Loucy (cell line): Measurements from ENCODE around the gene HOXB3.

Source experiments
- H2AFZ ChIP-seq: fragments of 200-600 bp; sonication (generic); 2 replicates; pipeline ENCODE4 v1.6.0; 2016; ENCODE audit warnings: antibody characterized with exemption, mild to moderate bottlenecking, low read length, moderate library complexity
- H3F3A ChIP-seq: fragments of 200-600 bp; 2 replicates; pipeline ENCODE4 v1.6.0; 2016; ENCODE audit warnings: antibody characterized with exemption, low read depth, mild to moderate bottlenecking
- H3K27me3 ChIP-seq: fragments of 200-600 bp; sonication (generic); 2 replicates; pipeline ENCODE4 v1.6.1; 2014; ENCODE audit warnings: low read length, mild to moderate bottlenecking; ENCODE audit not compliant: insufficient read depth, poor library complexity, severe bottlenecking
- H3K36me3 ChIP-seq: fragments of 200-600 bp; sonication (generic); 2 replicates; pipeline ENCODE4 v1.6.1; 2016; ENCODE audit warnings: low read length; ENCODE audit not compliant: insufficient read depth
- H3K4me1 ChIP-seq: fragments of 200-600 bp; sonication (generic); 2 replicates; pipeline ENCODE4 v1.5.1; 2014; ENCODE audit warnings: low read length, mild to moderate bottlenecking; ENCODE audit not compliant: insufficient read depth, poor library complexity, severe bottlenecking
- H3K4me2 ChIP-seq: fragments of 200-600 bp; sonication (generic); 2 replicates; pipeline ENCODE4 v1.6.0; 2014; ENCODE audit warnings: antibody characterized with exemption, low read length, low read depth, mild to moderate bottlenecking; ENCODE audit not compliant: poor library complexity, severe bottlenecking
- H3K4me3 ChIP-seq: fragments of 200-600 bp; sonication (generic); 2 replicates; pipeline ENCODE4 v1.5.1; 2014; ENCODE audit warnings: low read length, mild to moderate bottlenecking, mixed read lengths; ENCODE audit not compliant: poor library complexity, severe bottlenecking
- H3K79me2 ChIP-seq: fragments of 200-600 bp; sonication (generic); 2 replicates; pipeline ENCODE4 v1.6.1; 2014; ENCODE audit warnings: low read length; ENCODE audit not compliant: insufficient read depth
- H3K9ac ChIP-seq: fragments of 200-600 bp; sonication (generic); 2 replicates; pipeline ENCODE4 v1.6.0; 2014; ENCODE audit warnings: mild to moderate bottlenecking, low read depth, low read length, moderate library complexity; ENCODE audit not compliant: poor library complexity, severe bottlenecking
- H3K9me2 ChIP-seq: fragments of 200-600 bp; sonication (generic); replicated peaks from 2 replicates; pipeline ENCODE4 v1.6.1; 2016; ENCODE audit warnings: low read depth, low read length, mixed read lengths
- H3K9me3 ChIP-seq: fragments of 200-600 bp; sonication (generic); 2 replicates; pipeline ENCODE4 v1.6.1; 2014; ENCODE audit warnings: mild to moderate bottlenecking, antibody characterized with exemption, low read length, low read depth; ENCODE audit not compliant: insufficient read depth
- H4K20me1 ChIP-seq: fragments of 200-600 bp; sonication (generic); 2 replicates; pipeline ENCODE4 v1.6.0; 2014; ENCODE audit warnings: antibody characterized with exemption, low read length, mild to moderate bottlenecking; ENCODE audit not compliant: insufficient read depth, poor library complexity, severe bottlenecking
- CTCF ChIP-seq: fragments of 200-600 bp; sonication (generic); conservative IDR thresholded peaks from 2 replicates; pipeline ENCODE4 v1.5.1; 2014; ENCODE audit warnings: mild to moderate bottlenecking, antibody characterized with exemption, low read length
- EZH2phosphoT487 ChIP-seq: fragments of 200-600 bp; IDR thresholded peaks from 2 replicates; pipeline ENCODE4 v1.6.1; 2018; ENCODE audit warnings: antibody characterized with exemption, mild to moderate bottlenecking, moderate library complexity, borderline replicate concordance

Gene HOXB3

GRCh38 chr17:48596000-48596734 lies 6.1 kb upstream of the HOXB3 start:
- peaks cover 82% of the 10 kb centered on the region for H4K20me1 ChIP-seq
- peaks cover 29% of the 10 kb centered on the region for H3K4me1 ChIP-seq
- peak overlapping the region; percentile 98 for H3K4me2 ChIP-seq
- H3K9ac ChIP-seq, result peak overlapping the region; percentile 100
- peaks cover 53% of the 10 kb centered on the region for H3K27me3 ChIP-seq
- H3K9me3 ChIP-seq, result no peaks in the 10 kb centered on the region
- no peaks in the 10 kb centered on the region for H3K9me2 ChIP-seq
- peaks cover 7% of the 10 kb centered on the region; the same call in 1 of the 2 replicates for H3F3A ChIP-seq
- H2AFZ ChIP-seq, result no peak overlapping the region
- H3K4me3 ChIP-seq, result peak overlapping the region; percentile 89
- H3K36me3 ChIP-seq, result peaks cover 80% of the 10 kb centered on the region
- peaks cover 98% of the 10 kb centered on the region for H3K79me2 ChIP-seq
- TF ChIP-seq CTCF, result no peak
- TF ChIP-seq EZH2phosphoT487, result no peak

- Histone ChIP-seq H3K9me3 (no peaks in the 10 kb centered on the region), H3K4me1 (peaks cover 35% of the 10 kb centered on the region), H3K27me3 (peaks cover 46% of the 10 kb centered on the region), H3F3A (peaks cover 7% of the 10 kb centered on the region; the same call in 1 of the 2 replicates), H3K9ac (peak overlapping the region; percentile 100), H3K79me2 (peaks cover 98% of the 10 kb centered on the region), H3K9me2 (no peaks in the 10 kb centered on the region), H3K36me3 (peaks cover 76% of the 10 kb centered on the region), H3K4me3 (peak overlapping the region; percentile 89), H3K4me2 (peak overlapping the region; percentile 98), H4K20me1 (peaks cover 82% of the 10 kb centered on the region), H2AFZ (no peak overlapping the region)
- no peak for TF ChIP-seq CTCF
- TF ChIP-seq EZH2phosphoT487, result no peak
Measured at GRCh38 chr17:48595278-48595999, 5.4 kb upstream of the HOXB3 start.

- peak overlapping the region; percentile 98 for H3K4me2 ChIP-seq
- peaks cover 42% of the 10 kb centered on the region for H3K27me3 ChIP-seq
- peaks cover 30% of the 10 kb centered on the region for H3K4me1 ChIP-seq
Measured at GRCh38 chr17:48594538-48595277, 4.7 kb upstream of the HOXB3 start.

More at GRCh38 chr17:48594538-48595277, 4.7 kb upstream of the HOXB3 start:
- Histone ChIP-seq H3K9me2 (no peaks in the 10 kb centered on the region), H2AFZ (no peak overlapping the region), H4K20me1 (peaks cover 79% of the 10 kb centered on the region), H3K79me2 (peaks cover 98% of the 10 kb centered on the region), H3K9me3 (no peaks in the 10 kb centered on the region), H3K9ac (peak overlapping the region; percentile 100), H3K4me3 (peak overlapping the region; percentile 89), H3F3A (peaks cover 7% of the 10 kb centered on the region; the same call in 1 of the 2 replicates), H3K36me3 (peaks cover 69% of the 10 kb centered on the region)
- TF ChIP-seq CTCF (no peak), EZH2phosphoT487 (no peak)
